HG02973 (cell line): Measurements from ENCODE around the gene COBLL1.
A peak's percentile ranks its signal among the peaks of the same experiment; 100 is the strongest.

Source experiments
- ATAC-seq: cut with Tn5 transposase; IDR thresholded peaks from one replicate; pipeline ENCODE4 v1.9.1; 2021; ENCODE audit warnings: moderate library complexity; ENCODE audit not compliant: unreplicated experiment

The COBLL1 gene

DNA sequence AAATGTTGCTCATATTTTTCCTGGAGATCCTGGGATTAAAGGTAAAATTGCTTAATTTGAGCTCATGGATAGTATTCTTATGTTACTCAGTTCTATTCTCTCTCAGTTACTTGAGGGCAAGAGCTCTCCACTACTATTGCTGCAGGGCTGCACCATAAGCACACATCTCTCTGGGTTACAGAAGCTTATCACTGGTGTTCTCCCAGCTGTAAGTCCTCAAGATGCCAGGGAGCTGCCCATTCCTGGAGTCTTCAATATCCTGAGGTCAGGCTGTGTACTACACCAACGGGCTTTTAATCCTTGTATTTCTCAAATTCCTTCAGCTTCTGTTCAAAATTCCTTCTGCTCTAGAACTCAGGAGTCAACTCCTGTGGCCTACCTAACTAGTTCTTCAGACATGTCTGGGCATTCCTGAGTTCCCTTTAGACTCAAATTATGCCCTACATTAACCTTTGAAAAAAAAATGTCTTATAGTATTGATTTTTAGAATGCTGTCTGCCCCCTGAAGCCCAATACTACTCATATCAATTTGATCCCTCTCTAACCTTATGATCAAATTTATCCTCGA, 17.7 kb upstream of the COBLL1 start:
- ATAC-seq, result no peak

DNA sequence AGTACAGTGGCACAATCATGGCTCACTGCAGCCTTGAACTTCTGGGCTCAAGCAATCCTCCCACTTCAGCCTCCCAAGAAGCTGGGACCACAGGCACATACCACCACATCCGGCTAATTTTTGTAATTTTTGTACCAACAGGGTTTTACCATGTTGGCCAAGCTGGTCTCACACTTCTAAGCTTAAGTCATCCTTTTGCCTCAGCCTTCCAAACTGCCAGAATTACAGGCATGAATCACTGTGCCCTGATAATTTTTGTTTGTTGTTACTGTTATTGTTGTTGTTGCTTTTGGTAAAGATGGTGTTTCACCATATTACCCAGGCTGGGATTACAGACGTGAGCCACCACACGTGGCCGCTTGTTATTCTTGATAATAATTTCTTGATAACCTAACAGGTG, 10.5 kb upstream of the COBLL1 start:
- ATAC-seq, result no peak

DNA sequence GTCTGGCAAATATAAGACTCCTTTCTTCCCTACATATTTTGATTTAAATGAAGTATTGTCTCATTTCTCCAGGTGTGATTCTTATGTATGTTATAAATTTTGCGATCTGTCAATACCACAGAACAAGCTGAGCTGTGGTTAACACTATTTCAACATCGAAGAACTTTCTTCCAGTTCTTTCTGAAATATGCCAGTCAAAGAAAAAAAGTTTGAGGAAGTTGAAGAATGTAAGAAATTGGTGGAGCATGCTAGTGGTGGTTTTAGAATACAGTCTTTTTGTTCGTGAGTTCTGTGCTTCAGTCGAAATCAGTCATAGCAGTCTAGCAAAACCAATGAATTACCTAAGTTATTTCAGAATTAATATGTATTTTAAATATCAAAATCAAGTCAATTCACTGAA, 8.6 kb upstream of the COBLL1 start:
- ATAC-seq, result no peak

DNA sequence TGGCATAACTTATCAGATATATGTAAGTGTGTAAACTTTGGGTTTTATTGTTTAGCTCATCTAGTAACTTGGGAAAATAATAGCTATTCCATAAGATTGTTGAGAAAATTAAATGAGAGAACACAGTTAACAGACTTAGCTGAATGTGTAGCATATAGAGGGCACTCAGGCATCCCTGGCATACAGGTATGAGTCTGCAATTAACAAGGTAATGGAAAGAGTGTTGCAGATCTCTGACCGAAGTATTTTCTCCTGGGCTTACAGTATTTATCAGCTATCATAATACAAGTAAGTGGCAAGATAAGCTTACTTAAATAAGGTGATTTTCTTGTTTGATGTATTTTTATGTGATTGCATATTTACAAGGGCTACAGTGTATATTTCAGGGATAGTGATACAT, 7.9 kb upstream of the COBLL1 start:
- ATAC-seq, result no peak

DNA sequence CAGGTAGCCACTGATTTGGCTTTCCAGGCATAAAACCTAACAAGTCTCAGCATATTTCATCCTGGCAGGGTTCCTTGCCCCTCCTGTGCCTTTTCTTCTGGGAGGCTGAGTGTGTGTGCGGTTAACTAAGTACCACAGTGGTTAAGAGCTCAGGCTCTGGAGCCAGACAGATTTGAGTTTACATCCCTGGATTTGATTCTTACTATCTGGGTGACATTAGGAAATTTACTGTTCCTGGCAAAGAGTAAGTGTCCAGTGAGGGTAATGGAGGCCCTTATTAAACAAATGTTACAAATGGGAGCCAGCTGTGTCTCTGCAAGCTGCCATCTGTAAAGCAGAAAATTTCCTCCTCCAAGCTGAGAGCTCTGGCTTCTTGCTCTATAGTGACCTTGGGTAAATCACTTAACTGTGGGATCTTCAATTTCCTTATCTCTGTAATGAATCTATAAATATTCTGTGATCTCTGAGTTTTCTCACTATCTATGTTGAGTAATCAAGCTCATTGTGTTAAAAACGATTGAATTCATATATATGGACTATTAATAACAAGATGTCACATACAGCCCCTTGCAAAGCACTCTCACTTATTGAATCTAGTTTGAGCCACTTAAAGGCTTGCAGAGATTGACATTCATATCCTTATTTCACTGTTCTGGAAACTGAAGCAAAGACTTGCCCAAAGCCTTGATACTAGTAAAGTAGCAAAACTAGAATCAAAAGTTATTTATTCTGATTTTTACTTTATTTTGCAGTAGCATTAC, 6.5 kb upstream of the COBLL1 start:
- no peak for ATAC-seq

DNA sequence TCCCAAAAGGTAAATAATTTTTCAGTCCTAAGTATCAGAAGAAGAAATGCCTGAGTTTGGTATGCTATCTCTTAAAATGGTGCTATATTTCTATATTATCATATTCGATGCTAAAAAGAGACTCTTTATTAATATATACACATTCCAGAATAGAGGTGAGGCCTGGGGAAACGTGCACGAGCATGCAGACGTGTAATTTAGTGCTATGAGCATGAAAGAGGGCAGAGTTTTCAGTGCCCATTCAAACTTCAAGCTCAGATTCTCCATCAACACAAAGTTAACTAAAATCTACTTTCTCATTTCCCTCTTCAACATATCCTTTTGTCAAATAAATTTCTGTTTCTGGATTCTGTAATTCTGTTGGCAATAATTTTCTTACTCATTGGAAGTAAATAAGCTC, 5.7 kb upstream of the COBLL1 start:
- ATAC-seq, result no peak

DNA sequence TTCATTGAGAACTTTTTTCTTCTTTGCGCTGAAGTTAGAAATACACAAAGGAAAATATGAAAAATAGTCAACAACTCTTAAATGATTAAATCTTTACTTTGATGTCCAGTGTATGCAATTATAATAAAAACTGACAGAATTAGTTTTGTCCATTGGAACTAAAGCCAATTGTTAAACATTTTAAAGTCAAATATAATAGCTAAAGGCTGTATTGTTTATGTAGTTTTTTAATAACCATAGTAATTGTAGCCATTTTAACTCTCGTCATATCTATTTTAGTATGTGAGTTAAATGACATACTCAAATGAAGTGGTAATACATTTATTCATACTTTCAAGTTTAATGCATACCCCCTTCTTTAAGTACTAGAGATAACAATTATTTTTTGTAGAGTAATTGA, 4.7 kb upstream of the COBLL1 start:
- no peak for ATAC-seq

DNA sequence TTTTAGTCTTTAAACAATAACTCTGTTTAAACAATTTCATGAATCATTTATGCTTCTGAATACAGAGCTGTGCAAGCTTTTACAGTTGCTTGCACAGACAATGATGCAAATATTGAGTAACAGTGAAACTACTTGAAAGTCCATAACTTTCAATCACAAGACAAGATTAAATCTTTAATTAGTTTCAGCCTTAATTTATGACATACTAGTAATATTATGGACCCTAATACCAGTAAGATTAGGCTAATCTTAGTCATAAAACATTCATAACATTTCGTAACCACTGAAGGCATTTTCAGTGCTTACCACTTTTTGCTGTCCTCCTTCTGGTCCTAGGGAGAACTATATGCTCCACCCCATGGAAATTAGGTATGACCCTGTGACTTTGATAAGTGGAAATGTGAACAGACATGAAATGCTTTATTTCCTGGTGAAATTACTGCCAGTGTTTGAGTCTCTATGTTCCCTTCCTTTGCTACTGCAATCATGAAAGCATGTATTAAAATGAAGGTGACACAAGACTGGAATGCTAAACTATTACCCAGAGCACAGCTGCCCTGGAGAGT, 1.8 kb upstream of the COBLL1 start:
- ATAC-seq, result no peak

DNA sequence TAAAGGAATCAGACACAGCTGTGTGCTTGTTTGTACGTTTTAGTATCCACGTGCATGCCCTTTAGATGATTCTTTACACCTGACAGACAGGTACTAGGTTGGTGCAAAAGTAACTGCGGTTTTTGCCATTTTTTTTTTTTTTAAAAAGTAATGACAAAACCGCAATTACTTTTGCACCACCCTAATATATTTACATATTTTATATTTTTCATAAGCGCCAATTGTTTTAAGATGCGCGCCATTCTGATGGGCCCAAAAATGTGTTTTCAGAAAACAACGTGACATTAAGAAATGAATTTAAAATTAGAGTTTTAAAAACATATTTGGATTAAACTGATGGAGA, 972 bp upstream of the COBLL1 start:
- ATAC-seq, result no peak

DNA sequence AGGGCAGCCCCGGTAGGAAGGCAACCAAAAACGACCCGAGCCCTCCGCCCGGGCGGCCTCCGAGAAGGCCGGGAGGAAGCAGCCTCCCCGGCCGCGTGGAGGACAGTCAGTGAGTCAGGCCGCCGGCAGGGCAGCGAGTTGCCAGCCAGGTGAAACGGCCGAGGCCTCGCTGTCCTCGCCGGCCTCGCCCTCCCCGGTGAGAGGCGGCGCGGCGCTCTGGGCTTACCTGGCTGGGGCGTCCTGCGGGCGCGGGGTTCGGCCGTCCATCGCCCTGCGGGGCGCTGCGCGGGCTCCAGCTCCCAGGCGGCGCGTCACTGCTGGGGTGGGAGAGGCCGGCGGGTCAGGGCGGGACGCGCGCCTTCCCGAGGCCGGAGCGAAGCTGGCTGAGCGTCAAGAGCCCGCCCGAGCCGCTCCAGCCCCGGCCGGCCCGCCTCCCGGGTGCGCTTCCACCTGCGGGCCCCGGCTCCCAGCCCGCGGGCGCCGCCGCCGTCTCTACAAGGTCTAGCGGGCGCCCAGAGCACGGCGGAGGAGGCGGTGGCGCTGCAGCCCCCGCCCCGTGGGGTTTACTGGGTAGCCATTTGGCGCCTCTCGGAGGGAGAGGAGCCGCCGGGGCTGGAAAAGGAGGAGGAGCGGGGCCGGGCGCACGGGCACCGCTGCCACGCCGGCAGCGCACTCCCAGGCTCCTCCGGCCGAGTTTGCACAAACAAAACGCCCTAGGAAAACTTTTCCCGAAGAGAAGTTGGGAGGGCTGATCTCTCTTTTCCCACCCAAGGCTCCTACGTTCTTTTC, 499 bp downstream of the COBLL1 start:
- peak; percentile 51 for ATAC-seq

DNA sequence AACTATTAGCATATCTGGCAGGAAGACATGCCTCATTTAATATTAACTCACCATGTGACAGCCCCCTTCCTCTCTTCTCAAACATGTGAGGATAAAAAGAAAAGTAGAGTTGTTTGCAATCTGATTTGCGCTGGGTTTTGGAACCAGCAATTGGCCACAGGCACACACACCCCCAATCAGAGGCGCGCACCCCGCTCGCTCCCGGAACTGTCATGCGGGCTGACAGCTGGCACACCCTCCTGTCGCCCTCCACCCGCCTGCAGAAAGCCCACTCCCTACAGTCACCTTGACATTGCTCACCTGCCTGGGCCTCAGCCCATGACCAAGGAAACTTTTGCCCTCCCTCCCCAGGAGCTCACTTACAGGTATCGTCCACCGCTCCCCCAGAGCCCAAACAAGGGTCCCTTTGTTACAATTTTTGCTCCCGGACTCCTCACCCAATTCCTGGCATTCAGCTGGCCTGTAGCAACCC, 1.1 kb downstream of the COBLL1 start:
- no peak for ATAC-seq

DNA sequence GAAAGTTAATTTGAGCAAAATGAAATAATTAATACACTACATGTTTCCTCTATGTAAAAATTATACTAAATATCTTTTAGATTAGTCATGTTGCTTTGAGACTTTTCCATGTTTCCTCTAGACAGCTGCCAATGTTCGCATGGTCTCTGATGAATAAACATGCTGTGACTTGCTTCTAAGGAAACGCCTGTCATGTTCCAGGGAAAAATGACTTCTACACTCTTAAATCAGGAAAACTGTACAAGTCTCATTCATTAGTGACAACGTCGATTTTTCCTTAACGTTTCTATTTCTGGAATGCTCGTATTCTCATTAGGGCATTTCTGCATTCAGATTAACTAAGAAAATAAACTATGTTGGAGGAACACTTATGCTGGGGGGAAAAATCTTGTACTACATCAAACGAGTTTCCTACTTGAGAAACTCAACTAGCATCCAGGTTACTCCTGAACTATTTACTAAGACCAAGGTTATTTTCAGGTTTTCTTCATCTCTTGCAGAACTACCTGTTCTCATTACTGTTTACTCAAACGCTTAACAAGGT, 1.6 kb downstream of the COBLL1 start:
- no peak for ATAC-seq

DNA sequence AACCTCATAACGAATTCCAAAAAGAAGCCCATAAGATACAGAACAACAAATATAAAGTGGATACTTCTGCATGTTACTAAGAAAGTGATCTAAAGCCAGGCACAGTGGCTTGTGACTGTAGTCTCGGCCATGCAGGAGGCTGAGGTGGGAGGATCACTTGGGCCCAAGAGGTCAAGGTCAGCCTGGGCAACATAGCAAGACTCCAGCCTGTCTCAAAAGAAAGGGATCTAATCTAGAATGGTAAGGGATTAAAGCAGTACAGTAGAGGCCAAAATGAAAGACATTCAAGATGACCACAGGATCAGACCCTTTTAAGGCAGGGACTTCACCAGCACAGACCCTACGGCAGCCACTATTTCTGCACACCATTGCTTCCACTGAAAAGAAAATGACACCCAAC, 3.8 kb downstream of the COBLL1 start:
- no peak for ATAC-seq

DNA sequence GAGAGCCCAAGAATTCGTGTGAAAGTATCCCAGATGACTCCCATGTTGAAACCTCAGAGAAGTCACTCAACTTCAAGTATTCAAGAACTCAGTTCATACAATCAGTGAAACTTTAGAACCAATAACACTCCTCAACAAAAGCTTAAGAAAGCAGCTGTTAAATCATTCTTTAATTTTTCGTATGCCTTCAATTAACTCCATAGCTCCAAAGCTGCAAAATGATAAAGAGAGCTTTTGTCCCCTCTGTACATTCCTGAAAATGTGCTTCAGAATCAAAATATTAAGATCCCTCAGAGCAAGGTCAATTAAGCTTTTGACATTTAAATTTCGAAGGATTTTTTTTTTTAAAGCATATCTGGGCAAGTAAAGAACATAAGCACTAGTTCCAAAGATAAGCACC, 4.7 kb downstream of the COBLL1 start:
- no peak for ATAC-seq

DNA sequence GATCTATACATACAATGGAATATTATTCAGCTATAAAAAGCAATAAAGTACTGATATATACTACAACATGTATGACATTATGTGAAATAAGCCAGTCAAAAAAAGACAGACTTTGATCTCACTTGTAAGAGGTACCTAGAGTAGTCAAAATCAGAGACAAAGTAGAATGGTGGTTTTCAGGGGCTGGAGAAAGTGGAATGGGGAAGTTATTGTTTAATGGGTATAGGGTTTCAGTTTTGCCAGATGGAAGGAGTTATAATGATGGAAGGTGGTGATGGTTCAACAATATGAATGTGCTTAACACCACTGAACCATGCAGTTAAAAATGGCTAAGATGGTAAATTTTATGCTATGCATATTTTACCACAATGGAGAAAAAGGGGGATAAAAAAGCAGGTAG, 6.3 kb downstream of the COBLL1 start:
- ATAC-seq, result no peak

DNA sequence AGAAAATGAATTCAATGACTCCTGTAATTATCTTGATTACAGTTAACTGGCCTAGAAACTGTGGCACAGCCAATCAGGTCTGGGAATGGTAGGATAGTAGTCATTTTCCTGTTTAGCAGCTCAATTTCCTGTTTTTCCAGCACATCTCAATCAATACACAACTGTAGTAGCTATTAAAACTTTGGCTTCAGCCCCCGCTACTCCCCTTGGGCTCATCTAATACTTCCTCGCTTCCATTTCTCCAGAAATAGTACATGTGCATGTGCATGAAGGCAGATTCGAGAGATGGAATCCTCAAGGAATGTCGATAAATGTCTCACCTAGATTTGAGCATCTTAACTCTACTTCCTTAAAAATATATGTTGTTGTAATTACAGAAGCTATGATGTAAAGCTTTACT, 9.7 kb downstream of the COBLL1 start:
- ATAC-seq, result no peak

DNA sequence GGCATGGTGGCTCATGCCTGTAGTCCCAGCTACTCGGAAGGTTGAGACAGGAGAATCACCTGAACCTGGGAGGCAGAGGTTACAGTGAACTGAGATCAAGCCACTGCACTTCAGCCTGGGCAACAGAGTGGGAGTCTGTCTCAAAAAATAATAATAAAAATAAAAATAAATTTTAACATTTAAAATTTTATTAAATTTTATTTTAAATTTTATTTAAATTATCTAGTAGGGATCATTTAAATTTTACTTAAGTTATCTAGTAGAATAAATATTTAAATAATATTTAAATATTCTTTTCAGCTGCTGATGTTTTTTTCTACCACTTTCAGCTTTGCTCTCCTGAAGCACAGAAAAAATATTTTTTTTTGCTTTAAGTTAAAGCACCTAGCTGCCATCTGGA, 10.4 kb downstream of the COBLL1 start:
- no peak for ATAC-seq

DNA sequence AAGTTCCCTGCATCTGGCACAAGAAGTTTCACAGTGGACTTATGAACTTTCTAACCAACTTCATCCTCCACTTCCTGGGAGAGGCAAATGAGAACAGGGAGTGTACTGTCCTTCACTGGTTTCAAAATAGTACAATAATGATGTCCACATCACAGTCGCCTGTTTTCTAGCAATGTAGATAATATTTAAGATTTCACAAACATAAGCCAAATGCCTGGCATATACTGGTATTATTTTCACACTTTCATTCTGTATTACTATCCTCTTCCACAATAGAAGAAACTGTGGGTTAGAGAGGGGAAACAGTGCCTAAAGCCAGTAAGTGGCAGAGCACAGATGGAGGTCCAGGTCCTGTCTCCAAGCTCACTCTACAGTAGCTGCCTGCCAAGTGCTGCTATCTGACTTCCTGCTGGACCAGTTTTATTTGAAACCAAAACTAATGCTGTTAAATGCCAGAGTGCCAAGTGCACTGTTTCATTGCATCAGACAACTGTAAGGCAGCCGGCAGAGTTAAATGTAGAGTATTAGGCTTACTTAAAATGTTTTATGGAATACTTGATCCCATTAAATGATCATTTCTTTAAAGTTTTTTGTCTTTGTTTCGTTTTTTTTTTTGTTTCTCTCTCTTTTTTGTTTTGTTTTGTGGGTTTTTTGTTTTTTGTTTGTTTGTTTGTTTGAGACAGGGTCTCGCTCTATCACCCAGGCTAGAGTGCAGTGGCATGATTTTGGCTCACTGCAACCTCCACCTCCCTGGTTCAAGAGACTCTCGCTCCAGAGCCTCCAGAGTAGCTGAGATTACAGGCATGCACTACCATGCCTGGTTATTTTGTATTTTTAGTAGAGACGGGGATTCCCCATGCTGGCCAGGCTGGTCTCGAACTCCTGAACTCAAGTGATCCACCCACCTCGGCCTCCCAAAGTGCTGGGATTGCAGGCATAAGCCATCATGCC, 15.1 kb downstream of the COBLL1 start:
- no peak for ATAC-seq

DNA sequence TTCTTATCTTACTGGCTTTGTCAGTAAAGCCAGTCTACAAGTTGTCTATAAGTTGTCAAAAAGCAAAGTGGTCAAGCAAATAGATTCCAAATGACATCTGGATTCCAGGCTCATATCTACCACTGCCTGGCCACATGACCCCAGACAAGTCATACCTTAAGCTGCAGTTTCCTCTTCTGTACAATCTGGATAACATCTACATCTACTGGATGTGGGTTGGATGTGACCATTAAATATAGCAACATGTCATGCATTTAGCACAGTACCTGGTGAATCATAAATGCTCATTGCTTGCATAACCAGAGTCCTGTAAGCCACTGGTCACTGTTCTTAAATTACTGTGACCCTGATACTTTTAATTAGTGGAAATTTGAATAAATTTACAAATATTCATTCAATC, 16.8 kb downstream of the COBLL1 start:
- ATAC-seq, result no peak

DNA sequence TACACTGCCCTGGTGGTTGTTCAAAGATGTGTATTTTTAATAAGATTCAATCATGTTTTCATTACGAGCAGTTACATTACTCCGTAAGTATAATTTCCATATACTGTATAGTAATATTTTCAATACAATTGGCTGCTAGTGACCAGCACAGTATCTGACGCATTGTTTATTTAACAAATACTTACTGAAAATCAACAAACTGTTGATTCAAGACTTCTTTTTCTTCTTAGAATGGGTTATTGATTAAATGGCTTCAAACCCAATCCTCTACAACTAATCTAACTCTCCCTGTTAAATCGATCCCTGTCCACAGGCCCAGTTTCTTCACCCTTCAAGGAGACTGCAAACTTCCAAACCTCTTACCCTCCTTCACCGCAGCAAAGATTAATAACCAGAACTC, 18.5 kb downstream of the COBLL1 start:
- no peak for ATAC-seq

DNA sequence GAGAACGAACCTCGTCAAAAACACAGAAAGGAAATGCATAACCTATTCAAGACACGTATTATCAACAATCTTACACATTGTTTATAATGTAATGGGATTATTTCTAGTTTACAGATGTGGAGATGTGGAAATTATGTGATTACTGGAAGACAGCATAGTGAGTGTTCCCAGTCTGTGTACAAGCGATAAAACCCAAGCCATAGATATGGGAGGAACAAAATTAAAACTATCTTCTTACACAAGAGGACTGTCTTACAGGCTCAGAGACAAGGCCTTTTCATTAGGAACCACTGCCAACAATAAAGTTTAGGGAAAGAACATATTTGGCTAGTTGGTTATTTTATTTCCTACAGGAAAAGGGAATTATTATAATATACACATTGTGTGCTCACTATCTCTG, 20.3 kb downstream of the COBLL1 start:
- ATAC-seq, result no peak
